Renal cortical epithelial cell (primary cell): ENCODE data around the gene LRRC70. TPM values are rescaled to one million over a fixed set of nuclear protein-coding genes. Genes with fewer than 3 reads are reported as not detected.

Experiments used
- DNase-seq: peaks from one replicate; pipeline ENCODE4 v3.0.0-alpha.2; 2011; ENCODE audit warnings: low read depth
- total RNA-seq: library from RNA; depleted of rRNA; stranded (reverse); fragments of >200 nt; gene quantifications from 2 replicates; pipeline ENCODE4 v1.2.3, GENCODE V29; 2014

LRRC70 gene
- total RNA-seq, 1 donor from 2014 or later = 1.7 TPM

DNA sequence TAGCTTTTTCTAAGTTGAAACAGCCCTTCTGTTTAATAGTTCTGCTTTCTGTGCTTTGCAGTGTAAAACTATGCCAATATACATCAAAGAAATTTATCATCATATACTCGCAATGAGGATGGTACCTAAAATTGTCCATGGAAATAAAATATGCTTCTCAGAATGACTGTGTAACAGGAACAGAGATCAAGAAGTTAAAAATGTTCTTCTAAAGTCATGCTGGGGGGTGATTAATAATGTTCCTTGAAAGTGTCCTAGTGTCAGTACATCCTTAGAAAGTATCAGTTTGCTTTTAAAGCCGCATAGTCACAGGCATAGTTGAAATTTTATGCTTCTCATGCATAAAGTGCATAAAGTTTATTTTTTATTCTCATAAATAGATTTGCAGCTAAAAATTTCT is 4.0 kb upstream of the LRRC70 start:
- no peak for DNase-seq

- DNase-seq = no peak
These were observed 3.6 kb upstream of the LRRC70 start for GRCh38 chr5:62575066-62575465.

DNA sequence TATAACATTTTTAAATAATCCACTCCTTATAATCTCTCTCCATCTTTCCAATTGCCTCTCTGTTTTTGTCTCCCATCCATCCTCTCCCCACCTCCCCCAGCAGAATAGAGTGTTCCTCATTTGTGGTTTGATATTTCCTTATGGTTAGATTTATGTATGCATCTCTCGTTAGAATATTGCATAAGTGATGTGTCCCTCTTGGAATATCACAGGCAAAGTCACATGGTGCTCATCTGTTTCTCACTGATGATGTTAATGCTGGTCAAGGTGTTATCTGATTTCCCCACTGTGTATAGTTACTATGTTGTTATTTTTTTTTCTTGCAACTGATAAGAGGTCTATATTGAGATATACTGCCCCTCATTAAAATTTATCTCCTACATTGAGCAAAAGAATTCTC is 3.1 kb upstream of the LRRC70 start:
- no peak for DNase-seq

DNA sequence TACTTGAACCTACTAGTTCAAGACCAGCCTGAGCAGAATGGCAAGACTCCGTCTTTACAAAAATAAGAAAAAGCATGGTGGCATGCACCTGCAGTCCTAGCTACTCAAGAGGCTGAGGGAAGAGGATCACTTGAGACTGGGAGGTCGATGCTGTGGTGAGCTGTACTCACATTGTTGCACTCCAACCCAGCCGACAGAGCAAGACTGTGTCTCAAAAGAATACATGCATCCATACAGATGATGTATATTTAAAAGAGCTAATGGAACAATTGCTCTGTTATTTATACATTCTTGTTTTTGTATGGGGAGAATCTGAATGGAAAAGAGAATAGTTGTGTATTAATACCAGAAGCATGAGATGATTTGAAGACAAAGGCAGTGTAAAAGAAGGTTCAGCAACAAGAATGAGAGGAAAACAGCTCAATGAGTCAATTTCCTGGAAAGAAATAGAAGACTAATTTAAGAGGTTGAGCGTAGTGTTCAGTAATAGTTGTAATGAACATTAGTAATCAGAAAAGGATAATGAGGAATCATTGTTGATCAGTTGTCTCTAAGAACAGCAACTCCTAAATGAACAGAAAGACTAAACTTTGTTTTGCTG is 1.9 kb upstream of the LRRC70 start:
- DNase-seq = no peak

- no peak for DNase-seq
These were observed 1.1 kb upstream of the LRRC70 start for GRCh38 chr5:62577488-62577887.

GRCh38 chr5:62579761-62580160 is 1.1 kb downstream of the LRRC70 start:
- no peak for DNase-seq

- DNase-seq = no peak
These were observed 3.4 kb downstream of the LRRC70 start for GRCh38 chr5:62581836-62582597.

GRCh38 chr5:62584391-62584790 is 5.8 kb downstream of the LRRC70 start:
- DNase-seq = no peak

DNA sequence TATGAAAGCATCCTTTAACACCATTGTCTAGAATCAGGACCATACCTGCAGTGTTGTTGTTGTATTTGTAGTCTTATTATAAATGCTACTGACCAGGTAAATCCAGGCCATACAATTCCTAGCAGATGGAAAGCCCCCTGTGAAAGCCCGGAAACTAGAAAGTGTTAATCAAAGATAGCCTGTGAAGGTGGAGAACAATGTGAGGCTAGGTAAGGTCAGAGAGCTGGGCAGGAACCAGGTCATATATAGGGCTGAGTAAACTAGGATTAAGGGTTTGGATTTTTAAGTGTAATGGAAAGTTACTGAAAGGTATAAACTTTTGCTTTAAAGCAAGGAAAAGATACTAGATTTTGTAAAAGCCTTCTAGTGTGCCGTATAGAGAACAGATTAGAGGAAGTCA is 6.7 kb downstream of the LRRC70 start:
- DNase-seq = no peak

- no peak for DNase-seq
These were observed 7.1 kb downstream of the LRRC70 start for GRCh38 chr5:62585751-62586150.

GRCh38 chr5:62587737-62588136 is 9.1 kb downstream of the LRRC70 start:
- peak; percentile 15 for DNase-seq

DNA sequence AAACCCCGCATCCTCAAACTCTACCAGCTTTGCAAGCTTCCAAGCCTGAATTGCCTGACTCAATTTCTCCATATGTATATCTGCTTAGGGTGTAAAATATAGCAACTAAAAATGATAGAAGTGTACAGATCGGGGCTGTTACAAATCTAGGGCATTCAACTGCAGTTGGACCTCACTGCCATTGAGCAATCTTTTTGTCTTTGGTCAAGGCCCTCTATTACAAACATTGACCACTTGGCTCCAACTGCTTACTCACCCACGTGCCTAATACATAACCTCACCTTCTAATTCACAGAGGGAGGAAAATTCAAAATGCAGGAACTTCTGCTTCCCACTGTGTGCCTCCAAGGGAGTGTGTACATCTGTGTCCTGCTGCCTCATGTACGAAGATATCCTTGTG is 10.0 kb downstream of the LRRC70 start:
- no peak for DNase-seq

DNA sequence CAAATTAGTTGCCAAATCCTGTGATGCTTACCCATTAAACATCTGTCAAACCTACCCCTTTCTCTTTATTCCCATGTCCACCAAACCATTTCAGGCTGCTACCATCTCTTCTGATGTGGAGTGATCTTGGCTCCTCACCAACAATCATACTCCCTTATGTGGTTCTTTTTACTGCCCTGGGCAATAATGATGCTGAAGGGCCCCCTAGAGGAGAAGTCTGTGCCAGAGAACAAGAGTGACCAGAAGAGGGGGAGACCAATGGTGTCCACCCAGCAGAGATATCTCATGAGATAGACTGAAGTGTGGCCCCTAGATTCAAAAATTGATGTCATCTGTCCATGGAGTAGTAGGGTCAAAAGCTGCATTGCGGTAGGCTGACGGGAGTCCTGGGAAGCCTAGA is 10.9 kb downstream of the LRRC70 start:
- no peak for DNase-seq

DNA sequence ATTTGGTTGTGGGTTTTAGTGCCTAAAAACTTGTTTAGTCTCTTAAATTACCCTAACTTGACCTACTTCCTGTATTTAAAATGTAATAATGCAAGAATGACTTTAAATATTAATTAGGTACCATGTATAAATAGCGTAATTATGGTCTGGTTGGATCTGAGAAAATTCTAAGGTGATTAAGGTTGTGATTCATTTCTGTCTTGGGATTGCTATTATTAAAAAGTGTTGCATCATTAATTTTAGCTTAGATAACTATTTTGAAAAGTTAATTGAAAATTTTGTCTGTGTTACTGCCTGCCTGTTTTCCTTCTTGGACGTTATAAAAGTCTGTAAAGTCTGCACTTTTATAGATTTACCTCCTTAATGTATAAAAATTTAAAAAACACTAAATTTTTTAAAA is 11.8 kb downstream of the LRRC70 start:
- DNase-seq = no peak

DNA sequence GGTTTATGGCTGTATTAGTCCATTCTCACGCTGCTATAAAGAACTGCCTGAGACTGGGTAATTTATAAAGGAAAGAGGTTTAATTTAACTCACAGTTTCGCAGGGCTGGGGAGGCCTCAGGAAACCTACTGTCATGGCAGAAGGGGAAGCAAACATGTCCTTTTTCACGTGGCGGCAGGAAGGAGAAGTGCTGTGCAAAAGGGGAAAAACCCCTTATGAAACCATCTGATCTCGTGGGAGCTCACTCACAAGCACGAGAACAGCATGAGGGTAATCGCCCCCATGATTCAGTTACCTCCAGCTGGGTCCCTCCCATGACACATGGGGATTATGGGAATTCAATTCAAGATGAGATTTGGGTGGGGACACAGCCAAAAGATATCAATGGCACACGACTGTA is 13.9 kb downstream of the LRRC70 start:
- no peak for DNase-seq

DNA sequence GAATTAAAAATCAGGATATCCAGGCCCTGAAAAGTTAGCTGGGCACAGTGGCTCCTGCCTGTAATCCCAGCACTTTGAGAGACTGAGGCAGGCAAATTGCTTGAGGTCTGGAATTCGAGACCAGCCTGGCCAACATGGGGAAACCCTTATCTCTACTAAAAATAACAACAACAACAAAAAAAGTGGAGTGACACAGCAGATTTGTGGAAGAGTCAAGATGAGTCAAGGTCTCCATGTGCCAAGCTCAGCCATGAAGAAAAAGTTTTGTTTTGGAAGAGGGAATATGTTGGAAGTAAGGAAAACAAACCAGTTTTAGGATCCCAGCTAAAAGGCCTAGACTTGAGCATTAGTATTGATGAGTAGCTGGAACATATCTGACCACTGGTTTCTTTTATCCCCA is 14.7 kb downstream of the LRRC70 start:
- peak; percentile 25 for DNase-seq

- DNase-seq = no peak
These were observed 15.9 kb downstream of the LRRC70 start for GRCh38 chr5:62594364-62594984.

DNA sequence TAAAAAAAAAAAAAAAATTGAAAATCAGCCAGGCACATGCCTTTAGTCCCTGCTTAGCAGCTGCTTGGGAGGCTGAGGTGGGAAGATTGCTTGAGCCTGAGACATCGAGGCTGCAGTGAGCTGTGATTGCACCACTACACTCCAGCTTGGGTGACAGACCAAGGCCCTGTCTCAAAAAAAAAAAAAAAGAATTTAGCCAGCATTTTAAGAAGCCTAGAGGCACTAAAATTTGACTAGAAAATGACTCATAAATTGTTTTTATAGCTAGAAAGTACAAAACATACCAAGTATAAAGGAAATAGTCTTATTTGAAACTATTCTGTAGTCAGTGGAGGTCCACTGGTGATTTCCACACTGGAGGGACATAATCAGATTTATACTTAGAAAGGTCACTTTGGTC is 17.5 kb downstream of the LRRC70 start:
- DNase-seq = peak; percentile 21

GRCh38 chr5:62596691-62597090 is 18.1 kb downstream of the LRRC70 start:
- DNase-seq = no peak

DNA sequence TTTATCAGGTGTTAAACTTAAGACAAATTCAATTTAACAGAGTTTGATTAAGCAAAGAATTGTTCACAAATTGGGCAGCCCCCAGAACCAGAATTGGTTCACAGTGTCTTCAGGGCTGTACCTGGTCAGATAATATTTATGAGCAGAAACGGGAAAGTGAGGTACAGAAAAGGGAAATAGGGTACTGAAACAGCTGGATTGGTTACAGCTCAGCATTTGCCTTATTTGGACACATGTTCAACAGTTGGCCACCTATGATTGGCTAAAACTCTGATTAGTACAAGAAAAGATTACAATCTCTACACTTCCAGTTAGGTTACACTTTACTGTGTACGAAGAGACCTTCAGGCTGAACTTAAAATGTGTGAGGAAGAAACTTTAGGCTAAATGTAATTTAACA is 18.7 kb downstream of the LRRC70 start:
- DNase-seq = no peak

DNA sequence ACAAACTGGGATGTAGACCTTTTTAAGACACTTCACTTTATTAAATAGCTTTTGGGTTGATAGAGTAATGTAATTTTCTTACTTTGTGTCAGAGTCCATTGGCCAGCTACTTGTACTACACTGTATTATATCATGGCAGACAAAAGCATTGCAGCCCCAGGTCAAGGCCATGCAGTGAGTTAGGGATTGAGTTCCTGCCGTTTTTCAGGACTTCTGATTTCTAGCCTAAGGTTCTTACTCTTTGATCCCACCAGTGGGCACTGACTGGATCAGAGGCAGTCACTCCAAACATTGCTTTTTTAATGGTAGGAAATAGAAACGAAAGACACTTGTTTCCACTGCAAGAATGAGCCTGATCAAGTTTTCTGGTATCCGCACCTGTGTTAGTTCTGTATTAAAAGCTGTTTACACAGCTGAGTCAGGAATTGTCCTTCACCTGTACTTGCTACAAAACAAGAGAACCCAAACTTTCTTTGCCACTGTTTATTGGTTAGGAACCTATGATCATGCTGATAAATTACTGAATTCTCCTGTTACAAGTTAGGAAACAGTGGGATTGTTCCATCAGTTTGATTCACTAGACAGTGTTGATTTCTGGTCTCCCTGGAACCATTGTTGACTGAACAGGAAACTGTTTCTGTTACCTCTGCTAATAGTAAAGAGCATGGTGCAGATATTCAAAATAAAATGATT is 22.1 kb downstream of the LRRC70 start:
- no peak for DNase-seq

- no peak for DNase-seq
These were observed 25.3 kb downstream of the LRRC70 start for GRCh38 chr5:62603934-62604333.

GRCh38 chr5:62605638-62606037 is 27.0 kb downstream of the LRRC70 start:
- no peak for DNase-seq
